ENCODE data around the gene SH3BP1. TPM values are rescaled to one million over a fixed set of nuclear protein-coding genes. Genes with fewer than 3 reads are reported as not detected.
"Not testable (repeated sequence)": the region's sequence is repeated elsewhere in the genome, so short reads cannot be mapped to it uniquely, and the experiment has no call there.

SH3BP1 gene
- total RNA-seq, 2 donors from 2014 or later = 77.4 to 121 TPM

DNA sequence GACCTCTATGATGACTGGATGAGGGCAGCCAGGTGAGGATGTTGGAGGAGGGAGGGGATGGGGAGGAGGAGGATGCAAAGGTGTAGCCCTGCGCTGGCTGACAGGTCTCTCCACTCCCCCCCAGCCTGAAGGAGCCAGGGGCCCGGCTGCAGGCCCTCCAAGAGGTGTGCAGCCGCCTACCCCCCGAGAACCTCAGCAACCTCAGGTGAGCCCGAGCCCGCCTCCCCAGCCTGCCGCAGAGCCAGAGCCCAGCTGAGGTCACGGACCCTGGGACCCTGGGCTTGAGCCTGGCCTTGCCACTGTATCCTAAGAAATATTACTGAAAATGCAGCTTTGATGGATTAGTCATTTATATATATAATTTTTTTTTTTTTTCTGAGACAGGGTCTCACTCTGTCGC is 7.8 kb downstream of the SH3BP1 start:
- peak; percentile 26 for ATAC-seq
- intact Hi-C loops (cut with DNase I, micrococcal nuclease) = loop anchor here in 1 of 2 donors (10.0 kb wide), 1 partner anchor 147 kb away; no protein-coding TSS in a partner anchor
- no peak for DNase-seq

DNA sequence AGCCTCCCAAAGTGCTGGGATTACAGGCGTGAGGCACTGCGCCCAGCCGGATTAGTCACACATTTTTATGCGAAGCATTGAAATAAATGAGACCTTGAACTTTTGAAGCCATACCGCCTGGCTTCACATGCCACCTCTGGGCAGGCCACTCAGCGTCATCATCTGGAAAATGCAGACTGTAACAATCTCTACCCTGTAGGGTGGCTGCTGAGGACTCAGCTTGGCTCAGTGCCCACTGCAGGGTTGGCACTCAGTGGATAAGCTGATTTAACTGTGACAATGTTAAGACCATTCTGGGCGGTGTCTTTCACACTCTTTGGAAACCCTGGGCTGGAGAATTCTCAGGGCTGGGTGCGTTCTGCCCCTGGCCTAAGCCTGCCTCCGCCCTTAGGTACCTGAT is 8.5 kb downstream of the SH3BP1 start:
- intact Hi-C loops (cut with DNase I, micrococcal nuclease) = loop anchor here in 1 of 2 donors (10.0 kb wide), 1 partner anchor 147 kb away; no protein-coding TSS in a partner anchor
- no peak for DNase-seq
- ATAC-seq = peak; percentile 76

DNA sequence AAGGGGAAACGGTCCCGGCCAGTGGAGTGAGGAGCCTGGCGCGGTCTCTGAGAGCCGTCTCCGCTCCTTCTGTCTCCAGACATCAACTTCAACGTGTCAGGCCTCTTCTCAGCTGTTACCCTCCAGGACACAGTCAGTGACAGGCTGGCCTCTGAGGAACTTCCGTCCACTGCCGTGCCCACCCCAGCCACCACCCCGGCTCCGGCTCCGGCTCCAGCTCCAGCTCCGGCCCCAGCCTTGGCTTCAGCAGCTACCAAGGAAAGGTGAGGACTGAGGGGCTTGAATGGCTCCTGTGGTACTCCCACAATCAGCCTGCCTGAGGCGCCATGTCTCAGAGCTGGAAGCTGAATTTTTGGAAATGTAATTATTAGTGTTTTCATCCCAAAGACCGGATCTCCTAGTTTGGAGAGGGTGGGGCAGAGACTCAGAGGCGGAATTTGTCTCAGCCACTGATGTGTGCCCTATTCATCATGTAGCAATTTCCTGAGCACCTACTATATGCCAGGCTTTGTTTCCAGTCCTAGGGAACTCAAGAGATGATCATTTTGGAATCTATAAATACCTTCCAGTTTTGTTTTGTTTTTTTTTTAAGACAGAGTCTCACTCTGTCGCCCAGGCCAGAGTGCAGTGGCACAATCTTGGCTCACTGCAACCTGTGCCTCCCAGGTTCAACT is 11.1 kb downstream of the SH3BP1 start:
- ATAC-seq (no peak), DNase-seq (no peak)
- intact Hi-C loops (cut with DNase I, micrococcal nuclease) = no loop called here

DNA sequence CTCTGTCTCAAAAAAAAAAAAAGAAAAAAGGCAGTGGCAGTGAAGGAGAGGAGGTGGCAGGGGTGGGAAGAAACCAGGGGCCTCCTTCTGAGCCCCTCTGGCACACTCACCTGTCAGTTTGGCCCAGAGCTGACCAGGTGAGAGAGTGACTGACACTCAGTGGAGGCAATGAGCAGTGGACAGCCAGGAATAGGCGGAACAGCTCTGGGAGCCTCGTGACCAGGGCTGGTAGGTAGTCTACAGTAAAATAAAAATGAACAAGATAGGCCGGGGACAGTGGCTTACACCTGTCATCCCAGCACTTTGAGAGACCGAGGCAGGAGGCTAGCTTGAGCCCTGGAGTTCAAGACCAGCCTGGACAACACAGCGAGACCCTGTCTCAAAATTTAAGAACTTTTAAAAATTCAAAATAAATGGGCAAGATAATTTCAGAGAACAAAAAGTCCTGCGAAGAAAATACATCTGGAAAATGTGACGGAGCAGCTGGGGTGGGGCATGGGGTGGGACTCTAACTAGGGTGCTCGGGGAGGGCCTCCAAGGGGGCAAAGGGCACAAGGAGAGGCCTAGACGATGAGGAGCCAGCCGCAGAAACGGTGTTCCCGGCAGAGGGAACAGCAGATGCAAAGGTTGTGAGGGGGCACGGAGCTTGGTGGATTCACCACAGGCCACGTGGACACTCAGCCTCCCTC is 15.2 kb downstream of the SH3BP1 start:
- intact Hi-C loops (cut with DNase I, micrococcal nuclease) = no loop called here
- peak; percentile 58 for ATAC-seq
- DNase-seq = peak; percentile 79 to 87

DNA sequence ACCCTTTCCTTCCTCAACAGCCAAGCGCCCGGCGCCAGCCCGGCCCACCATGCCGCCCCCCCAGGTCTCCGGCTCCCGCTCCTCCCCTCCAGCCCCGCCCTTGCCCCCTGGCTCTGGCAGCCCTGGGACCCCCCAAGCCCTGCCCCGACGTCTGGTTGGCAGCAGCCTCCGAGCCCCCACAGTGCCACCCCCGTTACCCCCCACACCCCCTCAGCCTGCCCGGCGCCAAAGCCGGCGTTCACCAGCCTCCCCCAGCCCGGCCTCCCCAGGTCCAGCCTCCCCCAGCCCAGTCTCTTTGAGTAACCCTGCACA is 15.7 kb downstream of the SH3BP1 start:
- no peak for DNase-seq
- no peak for ATAC-seq
- intact Hi-C loops (cut with DNase I, micrococcal nuclease) = no loop called here

DNA sequence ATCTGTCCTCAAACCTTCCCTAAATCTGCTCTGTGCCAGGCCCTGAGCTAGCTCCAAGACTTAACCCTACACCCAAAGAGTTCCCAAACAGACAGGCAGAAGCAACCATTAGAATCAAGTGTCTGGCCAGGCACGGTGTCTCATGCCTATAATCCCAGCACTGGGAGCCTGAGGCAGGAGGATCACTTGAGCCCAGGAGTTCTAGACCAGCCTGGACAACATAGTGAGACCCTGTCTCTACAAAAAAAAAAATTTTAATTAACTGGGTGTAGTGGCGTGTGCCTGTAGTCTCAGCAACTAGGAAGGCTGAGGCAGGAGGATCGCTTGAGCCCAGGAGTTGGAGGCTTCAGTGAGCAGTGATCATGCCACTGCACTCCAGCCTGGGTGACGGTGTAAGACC is 17.1 kb downstream of the SH3BP1 start:
- intact Hi-C loops (cut with DNase I, micrococcal nuclease); ATAC-seq; DNase-seq: not testable (repeated sequence)

DNA sequence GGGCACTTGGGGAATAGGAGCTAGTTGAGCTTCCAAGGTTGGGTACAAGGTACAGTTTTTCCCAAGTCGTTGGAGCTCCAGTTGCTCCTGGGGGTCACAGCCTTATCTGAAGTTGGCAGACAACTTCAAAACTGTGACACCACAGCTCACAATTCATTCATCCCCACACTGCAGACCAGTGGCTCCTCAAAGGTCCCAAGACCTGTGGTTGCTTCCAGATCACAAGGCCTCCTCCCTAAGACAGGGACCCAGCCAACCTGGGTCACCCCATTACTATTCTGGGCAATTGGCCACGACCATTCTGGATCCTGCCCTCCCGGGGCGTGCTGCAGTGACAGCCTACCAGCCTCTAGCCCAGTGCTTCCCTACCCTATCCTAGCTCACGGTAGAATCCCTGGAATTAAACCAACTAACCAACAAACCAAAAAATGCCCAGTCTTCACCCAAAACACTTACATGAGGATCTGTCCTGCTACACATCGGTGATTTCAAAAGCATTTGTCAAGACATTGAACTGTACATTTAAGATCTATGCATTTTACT is 18.2 kb downstream of the SH3BP1 start:
- no peak for ATAC-seq
- intact Hi-C loops (cut with DNase I, micrococcal nuclease) = no loop called here
- DNase-seq = no peak

DNA sequence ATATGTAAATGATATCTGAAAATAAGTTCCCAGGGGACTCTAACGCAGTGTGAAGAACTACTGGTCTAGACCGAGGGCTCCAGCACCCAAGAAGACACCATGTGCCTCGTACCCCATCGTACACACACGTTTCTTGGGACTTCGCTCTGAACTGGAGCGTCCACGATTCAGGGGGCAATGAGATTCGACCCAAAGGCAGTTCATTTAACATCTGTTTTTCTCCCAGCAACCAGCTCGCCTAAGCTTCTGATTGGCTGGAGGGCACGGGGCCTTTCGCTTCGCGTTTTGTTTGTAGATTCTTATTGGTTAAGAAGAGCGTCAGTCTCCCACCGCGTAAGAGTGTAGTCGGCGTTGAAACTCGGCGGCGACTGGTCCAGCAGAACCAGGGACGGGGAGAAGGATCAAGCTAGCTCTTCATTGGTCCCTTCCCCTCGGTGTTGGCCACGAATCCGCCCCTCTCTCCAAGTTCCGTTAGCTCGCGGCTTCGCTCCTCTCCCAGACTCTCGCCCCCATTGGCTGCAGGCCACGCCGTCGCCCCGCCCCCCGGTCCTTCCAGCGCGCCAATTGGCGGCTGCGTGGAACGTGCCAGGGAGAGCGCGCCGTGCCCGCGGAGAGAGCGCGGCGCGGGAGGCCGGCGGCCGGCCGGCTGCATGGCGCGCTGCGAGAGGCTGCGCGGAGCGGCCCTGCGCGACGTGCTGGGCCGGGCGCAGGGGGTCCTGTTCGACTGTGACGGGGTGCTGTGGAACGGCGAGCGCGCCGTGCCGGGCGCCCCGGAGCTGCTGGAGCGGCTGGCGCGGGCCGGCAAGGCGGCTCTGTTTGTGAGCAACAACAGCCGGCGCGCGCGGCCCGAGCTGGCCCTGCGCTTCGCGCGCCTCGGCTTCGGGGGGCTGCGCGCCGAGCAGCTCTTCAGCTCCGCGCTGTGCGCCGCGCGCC is 18.9 kb downstream of the SH3BP1 start, which contains the start of gene PDXP:
PDXP (plus strand) TSS at position 591 of the 933 bp plus-strand sequence; CDS start at position 651, 60 bp downstream.
- DNase-seq (peak; percentile 98 to 100), ATAC-seq (peak; percentile 74)
- intact Hi-C loops (cut with DNase I, micrococcal nuclease) = no loop called here

DNA sequence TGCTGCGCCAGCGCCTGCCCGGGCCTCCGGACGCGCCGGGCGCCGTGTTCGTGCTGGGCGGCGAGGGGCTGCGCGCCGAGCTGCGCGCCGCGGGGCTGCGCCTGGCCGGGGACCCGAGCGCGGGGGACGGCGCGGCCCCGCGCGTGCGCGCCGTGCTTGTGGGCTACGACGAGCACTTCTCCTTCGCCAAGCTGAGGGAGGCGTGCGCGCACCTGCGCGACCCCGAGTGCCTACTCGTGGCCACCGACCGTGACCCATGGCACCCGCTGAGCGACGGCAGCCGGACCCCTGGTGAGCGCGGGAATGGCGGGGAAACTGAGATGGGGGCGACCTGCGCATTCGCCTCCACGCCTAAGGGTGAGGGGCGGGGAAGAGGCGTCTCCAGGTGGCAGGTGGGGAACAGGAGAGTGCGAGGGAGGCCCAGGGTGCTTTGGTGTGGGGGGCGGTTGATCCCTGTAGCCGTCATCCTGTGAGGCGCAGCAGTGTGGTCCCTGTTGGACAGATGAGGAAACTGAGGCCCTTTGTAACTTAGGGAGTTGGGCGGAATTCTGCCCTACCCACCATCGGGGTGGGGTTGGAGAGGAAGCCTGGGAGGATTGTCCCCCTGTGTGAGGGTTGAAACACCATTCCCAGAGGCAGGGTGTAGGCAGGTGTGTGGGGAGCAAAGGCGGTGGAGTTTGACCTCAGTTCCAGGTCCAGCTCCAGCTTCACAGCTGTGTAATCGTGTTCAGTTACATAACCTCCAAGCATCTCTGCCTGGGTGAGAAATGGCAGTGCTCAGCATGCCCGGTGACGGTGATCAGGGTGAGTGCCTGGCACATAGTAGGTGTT is 19.8 kb downstream of the SH3BP1 start:
- DNase-seq = peak; percentile 78 to 82
- peak; percentile 58 for ATAC-seq
- intact Hi-C loops (cut with DNase I, micrococcal nuclease) = no loop called here

DNA sequence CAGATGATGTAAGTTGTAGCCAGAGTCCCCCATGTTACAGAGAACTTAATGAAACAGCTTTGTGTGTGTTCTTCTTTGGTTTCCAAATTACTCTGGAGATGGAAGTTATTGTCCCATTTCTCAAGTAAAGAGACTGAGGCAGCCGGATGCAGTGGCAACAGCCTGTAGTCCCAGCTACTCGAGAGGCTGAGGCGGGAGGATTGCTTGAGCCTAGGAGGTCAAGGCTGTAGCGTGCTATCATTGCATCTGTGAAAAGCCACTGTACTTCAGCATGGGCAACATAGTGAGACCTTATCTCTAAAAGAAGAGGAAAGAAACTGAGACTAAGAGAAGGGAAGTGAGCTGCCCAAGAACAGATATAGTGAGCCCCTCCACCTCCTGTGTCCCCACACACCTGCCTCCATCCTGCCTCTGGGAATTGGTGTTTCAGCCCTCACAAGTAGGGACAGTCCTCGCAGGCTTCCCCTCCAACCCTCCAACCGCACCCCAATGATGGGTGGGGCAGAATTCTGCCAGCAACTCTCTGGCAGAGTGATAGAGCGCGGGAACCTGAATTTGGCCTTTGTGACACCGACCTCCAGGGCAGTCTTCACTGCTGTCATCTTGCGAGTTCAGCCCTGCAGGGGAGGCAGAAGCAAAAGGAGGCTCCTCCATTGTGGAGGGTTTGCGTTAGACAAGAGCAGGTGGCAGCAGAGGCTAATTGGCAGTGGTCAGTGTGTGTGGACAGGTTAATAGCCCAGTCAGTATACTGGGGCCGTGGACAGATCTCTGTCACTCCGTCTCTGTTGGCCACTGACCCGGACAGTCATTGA is 20.6 kb downstream of the SH3BP1 start:
- intact Hi-C loops (cut with DNase I, micrococcal nuclease) = no loop called here
- ATAC-seq (no peak), DNase-seq (no peak)

DNA sequence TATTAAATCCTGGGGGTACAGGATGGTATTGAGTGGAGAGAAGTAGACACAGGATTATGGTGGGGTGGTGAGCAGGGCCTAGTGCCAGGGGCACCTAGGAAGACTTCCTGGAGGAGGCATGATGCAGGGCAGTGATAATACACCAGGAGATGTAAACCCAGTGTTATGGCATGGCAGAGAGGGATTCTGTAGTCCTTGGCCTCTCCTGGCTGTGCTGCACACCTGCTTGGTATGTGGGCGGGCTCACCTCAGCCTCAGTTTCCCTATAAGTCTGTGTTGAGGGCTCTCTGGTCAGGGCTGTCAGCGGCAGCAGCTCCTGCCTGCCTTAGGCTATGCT is 21.2 kb downstream of the SH3BP1 start:
- ATAC-seq (no peak), DNase-seq (no peak)

DNA sequence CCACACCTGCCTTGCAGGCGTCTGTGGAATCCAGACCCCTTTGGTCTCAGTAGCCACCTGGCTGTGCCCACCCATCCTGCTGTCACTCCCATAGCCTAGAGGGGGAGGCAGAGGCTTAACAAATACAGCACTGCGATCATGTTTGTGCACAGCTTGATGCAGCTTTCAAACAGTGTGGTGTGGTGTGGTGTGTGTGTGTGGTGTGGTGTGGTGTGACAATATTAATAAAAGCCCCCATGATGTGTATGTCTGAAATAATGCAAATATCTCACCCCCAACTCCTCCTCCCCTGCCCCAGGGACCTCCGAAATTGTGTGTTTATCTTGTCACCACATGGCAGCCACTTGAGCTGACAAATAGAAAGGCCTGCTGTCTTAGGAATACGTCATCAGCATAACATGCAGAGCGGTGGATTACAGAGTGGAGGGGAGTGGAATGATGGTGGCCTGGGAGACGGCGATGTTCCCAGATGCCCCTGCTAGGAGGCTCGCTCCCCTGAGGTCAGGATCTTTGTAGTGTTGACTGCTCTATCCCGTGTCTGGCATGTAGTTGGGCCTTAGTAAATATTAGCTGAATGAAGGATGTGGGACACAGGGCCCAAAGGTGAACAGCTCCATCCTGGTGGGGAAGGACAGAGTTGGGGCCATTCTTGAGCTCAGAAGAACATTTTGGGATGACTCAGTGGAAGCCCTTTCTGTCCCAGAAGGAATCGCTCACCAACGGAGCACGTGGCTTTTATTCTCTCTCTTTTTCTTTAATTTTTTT is 21.9 kb downstream of the SH3BP1 start:
- ATAC-seq (no peak), DNase-seq (no peak)
- intact Hi-C loops (cut with DNase I, micrococcal nuclease) = no loop called here

More for the DNA sequence above, 21.2 kb downstream of the SH3BP1 start:
- intact Hi-C loops (cut with DNase I, micrococcal nuclease) = no loop called here

DNA sequence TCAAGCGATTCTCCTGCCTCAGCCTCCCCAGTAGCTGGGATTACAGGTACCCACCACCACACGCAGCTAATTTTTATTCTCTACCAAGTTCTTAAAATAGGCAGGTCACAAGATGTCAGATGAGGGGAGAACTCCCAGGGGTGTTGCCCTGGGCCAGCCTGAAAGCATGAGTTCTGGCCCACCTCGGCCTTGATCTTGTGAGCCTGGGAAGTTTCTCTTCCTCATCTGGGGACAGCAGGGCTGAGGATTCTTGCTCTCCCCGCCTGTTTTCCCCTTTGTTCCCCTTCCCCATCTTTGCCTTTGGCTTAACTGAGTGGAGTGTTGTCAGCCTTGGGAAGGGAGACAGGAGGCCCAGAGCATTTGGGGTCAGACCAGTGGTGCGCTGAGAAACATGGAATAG is 22.6 kb downstream of the SH3BP1 start:
- intact Hi-C loops (cut with DNase I, micrococcal nuclease) = no loop called here
- ATAC-seq (no peak), DNase-seq (no peak)

DNA sequence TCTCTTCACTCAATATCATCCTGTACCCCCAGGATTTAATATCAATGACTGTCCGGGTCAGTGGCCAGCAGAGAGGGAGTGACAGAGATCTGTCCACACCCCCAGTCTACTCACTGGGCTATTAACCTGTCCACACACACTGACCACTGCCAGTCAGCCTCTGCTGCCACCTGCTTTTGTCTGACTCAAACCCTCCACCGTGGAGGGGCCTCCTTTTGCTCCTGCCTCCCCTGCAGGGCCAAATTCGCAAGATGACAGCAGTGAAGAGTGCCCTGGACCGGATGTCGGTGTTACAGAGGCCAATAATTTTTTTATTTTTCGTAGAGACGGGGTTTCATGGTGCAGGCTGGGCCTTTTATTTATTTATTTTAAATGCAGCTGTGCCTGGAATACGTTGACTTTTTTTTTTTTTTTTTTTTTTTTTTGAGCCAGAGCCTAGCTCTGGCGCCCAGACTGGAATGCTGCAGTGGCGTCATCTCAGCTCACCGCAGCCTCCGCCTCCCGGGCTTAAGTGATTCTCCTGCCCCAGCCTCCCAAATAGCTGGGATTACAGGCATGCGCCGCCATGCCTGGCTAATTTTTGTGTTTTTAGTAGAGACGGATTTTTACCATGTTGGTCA is 24.2 kb downstream of the SH3BP1 start:
- ATAC-seq (no peak), DNase-seq (no peak)
- intact Hi-C loops (cut with DNase I, micrococcal nuclease) = no loop called here

DNA sequence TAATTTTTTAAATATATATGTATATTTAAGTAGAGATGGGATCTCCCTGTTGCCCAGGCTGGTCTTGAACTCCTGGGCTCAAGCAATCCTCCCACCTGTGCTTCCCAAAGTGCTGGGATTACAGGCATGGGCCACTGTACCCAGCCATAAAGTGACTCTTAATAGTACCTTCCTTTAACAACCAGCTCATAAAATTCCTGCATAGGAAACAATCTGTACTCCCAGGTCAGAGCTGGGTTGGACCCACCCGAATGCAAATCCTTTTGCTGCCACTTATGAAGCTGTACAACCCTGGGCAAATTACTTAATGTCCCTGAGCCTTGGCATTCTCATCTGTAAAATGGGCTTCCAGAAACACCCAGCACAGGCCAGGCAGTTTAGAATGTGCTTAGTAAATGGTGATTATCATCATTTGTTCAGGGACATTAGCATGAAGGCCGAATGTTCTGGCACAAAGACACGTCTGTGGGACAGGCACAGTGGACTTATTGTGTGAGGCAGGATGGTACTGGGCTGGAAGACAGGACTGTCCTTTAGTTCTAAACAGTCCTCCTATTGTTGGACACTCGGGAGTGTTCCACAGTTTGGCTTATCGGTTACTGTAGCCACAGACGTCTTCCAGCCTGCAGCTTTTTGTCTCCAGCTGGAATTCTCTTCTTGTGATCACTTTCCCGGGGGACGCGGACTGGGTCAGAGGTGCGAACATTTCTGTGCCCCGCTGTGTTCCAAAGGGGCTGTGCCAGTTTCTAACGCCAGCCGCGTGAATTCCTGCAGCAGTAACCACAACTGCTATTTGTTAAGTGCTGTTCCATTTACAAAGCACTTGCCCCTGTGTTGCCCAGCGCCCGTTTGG is 25.0 kb downstream of the SH3BP1 start:
- intact Hi-C loops (cut with DNase I, micrococcal nuclease) = no loop called here
- ATAC-seq (peak; percentile 68), DNase-seq (no peak)

DNA sequence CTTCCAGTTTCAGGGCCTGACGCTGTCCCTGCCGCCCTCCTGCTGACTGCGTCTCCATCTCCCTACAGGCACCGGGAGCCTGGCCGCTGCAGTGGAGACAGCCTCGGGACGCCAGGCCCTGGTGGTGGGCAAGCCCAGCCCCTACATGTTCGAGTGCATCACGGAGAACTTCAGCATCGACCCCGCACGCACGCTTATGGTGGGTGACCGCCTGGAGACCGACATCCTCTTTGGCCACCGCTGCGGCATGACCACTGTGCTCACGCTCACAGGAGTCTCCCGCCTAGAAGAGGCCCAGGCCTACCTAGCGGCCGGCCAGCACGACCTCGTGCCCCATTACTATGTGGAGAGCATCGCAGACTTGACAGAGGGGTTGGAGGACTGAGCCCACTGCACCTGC is 26.0 kb downstream of the SH3BP1 start:
- no peak for ATAC-seq
- no peak for DNase-seq
- intact Hi-C loops (cut with DNase I, micrococcal nuclease) = no loop called here
